Measurements from ENCODE around the gene CCDC27. TPM values are rescaled to one million over a fixed set of nuclear protein-coding genes. Genes with fewer than 3 reads are reported as not detected.
"Not testable (repeated sequence)": the region's sequence is repeated elsewhere in the genome, so short reads cannot be mapped to it uniquely, and the experiment has no call there.

Gene CCDC27
- total RNA-seq, 2 donors from 2014 or later, result not detected

- DNase-seq, result no peak
- Mint-ChIP-seq H3K36me3 (ENCODE audit: low read depth) (no peaks in the 10 kb centered on the region), H3K4me1 (peaks cover 18% of the 10 kb centered on the region), H3K4me3 (no peak overlapping the region), H3K27ac (no peak overlapping the region), H3K27me3 (peaks cover 50% of the 10 kb centered on the region)
- H3K9me3 ChIP-seq (ENCODE audit: control insufficient read depth, low read length, poor library complexity, severe bottlenecking), result no peaks in the 10 kb centered on the region
- ATAC-seq, result no peak
Observed at GRCh38 chr1:3799976-3800685, 47.9 kb downstream of the CCDC27 start.

GRCh38 chr1:3800795-3801194, 48.5 kb downstream of the CCDC27 start:
- peaks cover 57% of the 10 kb centered on the region for H3K27me3 Mint-ChIP-seq
- H3K36me3 Mint-ChIP-seq (ENCODE audit: low read depth), result not testable (repeated sequence)

DNA sequence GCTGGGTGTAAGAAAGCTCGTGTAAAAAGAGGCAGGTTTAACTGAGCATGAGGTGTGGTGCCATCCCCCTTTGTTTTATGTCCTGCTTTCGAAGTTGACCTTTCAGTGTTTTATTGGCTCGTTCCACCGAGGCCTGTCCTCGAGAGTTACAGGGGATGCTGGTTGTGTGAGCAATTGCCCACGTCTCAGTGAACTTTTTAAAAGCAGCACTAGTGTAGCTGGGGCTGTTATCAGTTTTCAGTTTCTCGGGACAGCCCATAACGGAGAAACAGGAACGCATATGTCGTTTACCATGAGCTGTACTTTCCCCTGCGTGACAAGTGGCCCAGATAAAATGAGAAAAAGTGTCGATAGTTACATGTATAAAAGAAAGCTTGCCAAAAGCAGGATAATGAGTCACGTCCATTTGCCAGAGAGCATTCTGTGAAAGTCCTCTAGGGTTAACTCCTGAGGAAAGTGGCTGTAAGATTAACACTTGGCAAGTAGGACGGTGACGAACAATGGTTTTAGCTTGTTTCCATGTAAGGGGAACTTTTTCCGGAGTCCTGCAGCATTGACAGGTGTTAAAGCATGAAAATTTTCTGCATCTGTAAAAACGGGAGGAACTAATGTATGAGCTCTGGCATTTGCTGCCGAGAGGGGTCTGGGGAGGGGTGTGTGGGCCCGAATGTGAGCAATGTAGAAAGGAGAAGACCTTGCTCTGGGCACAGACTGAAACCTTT, 51.8 kb downstream of the CCDC27 start:
- DNase-seq (no peak), ATAC-seq (no peak)
- H3K36me3 Mint-ChIP-seq (ENCODE audit: low read depth), result peaks cover 2% of the 10 kb centered on the region
- no peaks in the 10 kb centered on the region for H3K9me3 ChIP-seq (ENCODE audit: control insufficient read depth, low read length, poor library complexity, severe bottlenecking)
- H3K4me3 Mint-ChIP-seq, result peak overlapping the region; percentile 47
- no peak overlapping the region for H3K27ac Mint-ChIP-seq
- peaks cover 58% of the 10 kb centered on the region for H3K27me3 Mint-ChIP-seq
- peaks cover 7% of the 10 kb centered on the region for H3K4me1 Mint-ChIP-seq

More at GRCh38 chr1:3800795-3801194, 48.5 kb downstream of the CCDC27 start:
- H3K9me3 ChIP-seq (ENCODE audit: control insufficient read depth, low read length, poor library complexity, severe bottlenecking); ATAC-seq; H3K4me3 Mint-ChIP-seq; DNase-seq; H3K27ac Mint-ChIP-seq: not testable (repeated sequence)
- H3K4me1 Mint-ChIP-seq, result peaks cover 15% of the 10 kb centered on the region

DNA sequence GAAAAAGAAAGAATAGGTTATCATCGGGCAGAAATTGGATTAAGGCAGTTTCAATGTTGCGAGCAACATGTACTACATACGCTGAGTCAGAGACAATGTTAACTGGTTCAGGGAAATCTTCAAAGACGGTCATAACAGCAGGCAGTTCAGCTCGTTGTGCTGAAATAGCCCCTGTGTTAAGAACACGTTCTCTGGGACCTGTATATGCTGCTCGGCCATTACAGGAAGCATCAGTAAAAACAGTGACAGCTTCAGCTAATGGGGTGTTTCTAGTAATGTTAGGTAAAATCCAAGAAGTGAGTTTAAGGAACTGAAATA, 52.3 kb downstream of the CCDC27 start:
- not testable (repeated sequence) for H3K27ac Mint-ChIP-seq; ATAC-seq; H3K36me3 Mint-ChIP-seq (ENCODE audit: low read depth); H3K4me1 Mint-ChIP-seq; DNase-seq; H3K9me3 ChIP-seq (ENCODE audit: control insufficient read depth, low read length, poor library complexity, severe bottlenecking)
- Mint-ChIP-seq H3K4me3 (peak overlapping the region; percentile 47), H3K27me3 (peaks cover 58% of the 10 kb centered on the region)

DNA sequence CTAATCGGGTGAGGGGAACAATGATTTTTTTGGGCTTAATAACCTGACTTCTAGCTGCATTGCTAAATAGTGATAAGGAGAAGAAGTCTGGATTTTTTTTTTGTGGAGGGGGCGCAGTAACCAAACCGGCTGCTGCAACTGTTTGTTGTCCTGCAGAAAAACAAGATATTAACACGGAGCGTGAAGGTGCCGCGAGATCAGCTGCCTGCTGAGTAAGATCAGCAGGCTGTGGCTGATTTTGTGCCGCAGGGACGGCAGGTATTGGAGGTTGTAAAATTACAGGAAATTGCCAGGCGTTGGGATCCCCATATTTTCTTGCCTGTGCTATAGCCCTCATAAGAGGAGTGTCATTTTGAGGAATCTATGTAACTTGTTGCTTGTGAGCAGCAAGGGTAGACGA, 52.8 kb downstream of the CCDC27 start:
- DNase-seq, result no peak
- ATAC-seq, result no peak
- no peaks in the 10 kb centered on the region for H3K9me3 ChIP-seq (ENCODE audit: control insufficient read depth, low read length, poor library complexity, severe bottlenecking)
- peaks cover 7% of the 10 kb centered on the region for H3K4me1 Mint-ChIP-seq
- peaks cover 2% of the 10 kb centered on the region for H3K36me3 Mint-ChIP-seq (ENCODE audit: low read depth)
- no peak overlapping the region for H3K27ac Mint-ChIP-seq
- no peak overlapping the region for H3K4me3 Mint-ChIP-seq
- H3K27me3 Mint-ChIP-seq, result peaks cover 55% of the 10 kb centered on the region

DNA sequence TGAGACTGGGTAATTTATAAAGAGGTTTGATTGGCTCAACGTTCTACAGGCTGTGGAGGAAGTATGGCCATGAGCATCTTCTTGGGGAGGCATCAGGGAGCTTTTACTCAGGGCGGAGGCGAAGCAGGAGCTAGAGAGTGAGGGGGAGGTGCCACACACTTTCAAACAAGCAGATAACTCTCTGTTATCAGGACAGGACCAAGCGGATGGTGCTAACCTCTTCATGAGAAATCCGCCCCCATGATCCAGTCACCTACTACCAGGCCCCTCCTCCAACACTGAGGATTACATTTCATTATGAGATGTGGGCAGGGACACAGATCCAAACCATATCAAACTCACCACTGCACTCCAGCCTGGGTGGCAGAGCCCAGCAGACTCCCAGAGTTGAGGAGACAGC, 55.5 kb downstream of the CCDC27 start:
- peaks cover 2% of the 10 kb centered on the region for H3K4me1 Mint-ChIP-seq
- no peaks in the 10 kb centered on the region for H3K9me3 ChIP-seq (ENCODE audit: control insufficient read depth, low read length, poor library complexity, severe bottlenecking)
- ATAC-seq (no peak), DNase-seq (no peak)
- H3K27me3 Mint-ChIP-seq, result peaks cover 32% of the 10 kb centered on the region
- H3K4me3 Mint-ChIP-seq, result no peak overlapping the region
- H3K27ac Mint-ChIP-seq, result no peak overlapping the region
- H3K36me3 Mint-ChIP-seq (ENCODE audit: low read depth), result peaks cover 2% of the 10 kb centered on the region

- H3K36me3 Mint-ChIP-seq (ENCODE audit: low read depth), result peaks cover 2% of the 10 kb centered on the region
- DNase-seq (no peak), ATAC-seq (no peak)
- no peak overlapping the region for H3K4me3 Mint-ChIP-seq
- H3K9me3 ChIP-seq (ENCODE audit: control insufficient read depth, low read length, poor library complexity, severe bottlenecking), result no peaks in the 10 kb centered on the region
- peaks cover 13% of the 10 kb centered on the region for H3K27me3 Mint-ChIP-seq
- no peaks in the 10 kb centered on the region for H3K4me1 Mint-ChIP-seq
- H3K27ac Mint-ChIP-seq, result no peak overlapping the region
Observed at GRCh38 chr1:3809680-3810079, 57.4 kb downstream of the CCDC27 start.

DNA sequence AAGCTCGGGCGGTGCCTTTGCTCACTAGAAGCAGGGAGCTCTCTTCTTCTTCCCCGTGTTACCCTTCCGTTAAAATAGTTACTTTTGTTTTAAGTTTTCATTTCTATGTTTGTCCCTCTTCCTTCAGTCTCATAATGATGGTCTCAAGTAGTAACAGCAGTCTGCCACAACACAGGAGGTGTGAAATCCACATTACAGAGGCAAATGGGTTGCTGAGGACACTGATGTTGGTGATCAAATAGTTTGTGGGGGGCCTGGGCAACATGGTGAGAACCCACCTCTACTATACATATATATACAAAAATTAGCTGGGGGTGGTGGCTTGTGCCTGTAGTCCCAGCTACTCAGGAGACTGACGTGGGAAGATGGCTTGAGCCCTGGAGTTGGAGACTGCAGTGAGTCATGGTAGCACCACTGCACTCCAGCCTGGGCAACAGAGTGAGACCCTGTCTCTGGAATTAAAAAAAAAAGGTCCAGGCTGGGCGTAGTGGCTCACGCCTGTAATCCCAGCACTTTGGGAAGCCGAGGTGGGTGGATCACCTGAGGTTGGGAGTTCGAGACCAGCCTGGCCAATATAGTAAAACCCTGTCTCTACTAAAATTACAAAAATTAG, 58.0 kb downstream of the CCDC27 start:
- ATAC-seq; H3K4me1 Mint-ChIP-seq; H3K27ac Mint-ChIP-seq; H3K27me3 Mint-ChIP-seq; DNase-seq; H3K36me3 Mint-ChIP-seq (ENCODE audit: low read depth); H3K4me3 Mint-ChIP-seq; H3K9me3 ChIP-seq (ENCODE audit: control insufficient read depth, low read length, poor library complexity, severe bottlenecking): not testable (repeated sequence)

- no peaks in the 10 kb centered on the region for H3K9me3 ChIP-seq (ENCODE audit: control insufficient read depth, low read length, poor library complexity, severe bottlenecking)
- H3K27ac Mint-ChIP-seq, result no peak overlapping the region
- H3K36me3 Mint-ChIP-seq (ENCODE audit: low read depth), result peaks cover 2% of the 10 kb centered on the region
- no peak for DNase-seq
- H3K27me3 Mint-ChIP-seq, result no peaks in the 10 kb centered on the region
- ATAC-seq, result no peak
- H3K4me3 Mint-ChIP-seq, result no peak overlapping the region
- H3K4me1 Mint-ChIP-seq, result no peaks in the 10 kb centered on the region
Observed at GRCh38 chr1:3811595-3811911, 59.3 kb downstream of the CCDC27 start.

GRCh38 chr1:3814065-3814464, 61.8 kb downstream of the CCDC27 start:
- Mint-ChIP-seq H3K36me3 (ENCODE audit: low read depth) (peaks cover 2% of the 10 kb centered on the region), H3K4me1 (peaks cover 4% of the 10 kb centered on the region)
- H3K9me3 ChIP-seq (ENCODE audit: control insufficient read depth, low read length, poor library complexity, severe bottlenecking), result no peaks in the 10 kb centered on the region

DNA sequence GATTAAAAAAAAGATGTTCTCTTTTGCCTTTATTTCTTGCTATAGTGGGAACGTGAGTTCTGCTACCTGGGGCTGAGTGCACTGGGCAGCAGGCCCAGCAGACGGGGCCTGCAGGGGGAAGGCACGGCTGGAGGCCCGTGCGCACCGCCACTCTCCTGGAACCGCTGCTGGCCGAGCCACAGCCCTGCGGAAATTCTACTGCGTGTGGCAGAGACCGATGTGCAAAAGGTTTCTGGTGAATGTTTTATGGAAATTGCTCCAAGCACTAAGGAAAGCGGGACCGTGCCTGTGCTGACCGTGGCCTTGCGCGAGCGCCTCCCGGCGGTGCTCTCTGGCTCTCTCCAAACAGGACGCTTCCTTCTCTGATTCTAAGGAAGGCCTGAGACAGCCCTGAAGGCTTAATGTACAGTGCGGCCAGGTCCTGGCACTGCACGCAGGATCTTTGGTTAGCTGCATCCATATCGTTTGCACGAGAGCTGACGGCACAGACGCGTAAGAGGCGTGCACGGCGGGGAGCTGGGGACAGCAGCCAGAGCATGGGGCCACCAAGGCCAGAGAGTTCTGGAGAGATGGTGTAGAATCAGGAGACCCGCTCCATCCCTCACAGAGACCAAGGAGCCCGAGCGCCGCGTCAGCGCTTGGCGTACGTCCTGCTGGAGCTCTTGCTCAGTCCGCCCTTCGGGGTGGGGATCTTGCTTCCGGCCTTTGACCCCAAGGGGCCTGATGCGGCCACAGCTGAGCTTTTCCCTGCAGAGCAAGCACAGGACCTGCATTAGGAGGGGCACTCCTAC, 62.7 kb downstream of the CCDC27 start:
- DNase-seq, result no peak
- no peaks in the 10 kb centered on the region for H3K27me3 Mint-ChIP-seq
- ATAC-seq, result no peak
- H3K4me1 Mint-ChIP-seq, result peaks cover 9% of the 10 kb centered on the region
- no peak overlapping the region for H3K4me3 Mint-ChIP-seq
- no peaks in the 10 kb centered on the region for H3K9me3 ChIP-seq (ENCODE audit: control insufficient read depth, low read length, poor library complexity, severe bottlenecking)
- H3K27ac Mint-ChIP-seq, result no peak overlapping the region
- peaks cover 8% of the 10 kb centered on the region for H3K36me3 Mint-ChIP-seq (ENCODE audit: low read depth)

More at GRCh38 chr1:3814065-3814464, 61.8 kb downstream of the CCDC27 start:
- H3K27me3 Mint-ChIP-seq, result no peaks in the 10 kb centered on the region
- DNase-seq (no peak), ATAC-seq (no peak)
- H3K4me3 Mint-ChIP-seq, result no peak overlapping the region
- H3K27ac Mint-ChIP-seq, result no peak overlapping the region

DNA sequence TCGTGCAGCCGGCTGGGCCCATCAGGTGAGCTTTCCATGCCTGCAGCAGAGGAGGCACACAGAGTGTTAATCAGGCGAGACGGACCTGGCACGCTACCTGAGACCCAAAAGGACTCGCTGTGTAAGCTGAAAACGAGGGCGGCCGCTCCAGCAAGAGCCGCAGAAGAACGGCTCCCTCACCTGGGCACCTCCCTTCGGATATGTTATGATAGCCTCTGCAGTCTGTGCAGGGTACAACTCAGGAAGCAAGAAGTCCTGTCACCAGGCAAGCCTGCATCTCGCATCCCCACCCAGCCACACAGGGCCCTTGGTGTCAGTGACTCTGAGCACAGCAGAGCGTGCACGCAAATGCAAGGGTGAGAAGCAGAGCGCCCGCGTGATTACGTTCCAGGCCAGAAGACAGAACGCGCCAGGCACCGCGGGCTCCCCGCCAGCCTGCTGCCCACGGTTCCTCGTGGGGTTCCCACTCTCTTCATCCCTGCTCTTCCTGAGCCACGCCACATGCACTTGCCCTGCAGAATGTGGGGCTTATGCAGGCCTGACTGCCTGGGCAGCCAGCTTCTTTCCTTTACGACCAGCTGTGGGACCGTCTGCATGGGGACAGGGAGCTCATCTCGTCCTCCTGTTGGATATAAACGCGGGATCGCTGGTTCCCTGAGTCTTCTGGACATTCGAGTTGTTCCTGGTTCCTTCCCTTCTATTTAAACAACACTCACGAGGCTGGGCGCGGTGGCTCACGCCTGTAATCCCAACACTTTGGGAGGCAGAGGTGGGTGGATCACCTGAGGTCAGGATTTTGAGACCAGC, 64.3 kb downstream of the CCDC27 start:
- Mint-ChIP-seq H3K4me3 (no peak overlapping the region), H3K36me3 (ENCODE audit: low read depth) (peaks cover 12% of the 10 kb centered on the region), H3K27me3 (no peaks in the 10 kb centered on the region), H3K27ac (no peak overlapping the region), H3K4me1 (peaks cover 11% of the 10 kb centered on the region)
- DNase-seq (no peak), ATAC-seq (no peak)
- H3K9me3 ChIP-seq (ENCODE audit: control insufficient read depth, low read length, poor library complexity, severe bottlenecking), result no peaks in the 10 kb centered on the region
